ENCODE results near the gene TMTC1.

- TF ChIP-seq SP4 (IDR thresholded peaks at IDR 0.05; ENCODE audit: low read length), result no peak
- TF ChIP-seq POLR2A (IDR thresholded peaks at IDR 0.05; ENCODE audit: control extremely low read depth in 1 of 2, low read depth in 2 of 2, low read length in 2 of 2), result no peak
- TF ChIP-seq SP1 (IDR thresholded peaks at IDR 0.05; ENCODE audit: low read depth, low read length), result no peak
- TF ChIP-seq EZH2 (IDR thresholded peaks at IDR 0.05; ENCODE audit: low read depth, low read length, severe bottlenecking), result no peak
- no peak for TF ChIP-seq CTCF (IDR thresholded peaks at IDR 0.05; ENCODE audit: control extremely low read depth in 1 of 3, insufficient read depth in 1 of 3, low read depth in 1 of 3, low read length in 3 of 3)
- TF ChIP-seq YY1 (IDR thresholded peaks at IDR 0.05; ENCODE audit: low read depth, low read length), result no peak
- no peak for TF ChIP-seq MAX (IDR thresholded peaks at IDR 0.05)
- TF ChIP-seq TAF1 (IDR thresholded peaks at IDR 0.05; ENCODE audit: low read depth, low read length), result no peak
- no peak for TF ChIP-seq EP300 (IDR thresholded peaks at IDR 0.05; ENCODE audit: borderline replicate concordance in 1 of 2, low read depth in 2 of 2, low read length in 2 of 2)
- no peak for TF ChIP-seq KDM1A (IDR thresholded peaks at IDR 0.05; ENCODE audit: borderline replicate concordance, low read length)
Observed at GRCh38 chr12:29682088-29682487, 101.7 kb downstream of the TMTC1 start.
